Cardiac muscle cell (in vitro differentiated cells and primary cell): Measurements from ENCODE around the gene MAML3. TPM values are rescaled to one million over a fixed set of nuclear protein-coding genes. Genes with fewer than 3 reads are reported as not detected.

Source experiments
- DNase-seq, 2 donors: peaks; one replicate each; pipeline versions ENCODE4 v3.0.0 to v3.0.0-alpha.2; 2010 to 2017; ENCODE audit warnings: low read depth in 1 of 2, low spot score in 1 of 2
- H3K27ac ChIP-seq: fragments of 200-600 bp; sonication (generic); 2 replicates; pipeline ENCODE4 v1.5.1; 2016
- H3K27me3 ChIP-seq: fragments of 200-600 bp; sonication (generic); 2 replicates; pipeline ENCODE4 v1.6.0; 2016; ENCODE audit warnings: control low read depth
- H3K36me3 ChIP-seq: fragments of 200-600 bp; sonication (generic); 2 replicates; pipeline ENCODE4 v1.5.1; 2016; ENCODE audit warnings: control low read depth
- H3K4me1 ChIP-seq: fragments of 200-600 bp; sonication (generic); 2 replicates; pipeline ENCODE4 v1.8.1; 2017; ENCODE audit warnings: low read depth, mild to moderate bottlenecking, mixed run types
- H3K4me3 ChIP-seq: fragments of 200-600 bp; sonication (generic); 2 replicates; pipeline ENCODE4 v1.5.1; 2016; ENCODE audit warnings: mild to moderate bottlenecking
- H3K9me3 ChIP-seq: fragments of 200-600 bp; sonication (generic); 2 replicates; pipeline ENCODE4 v1.5.1; 2017; ENCODE audit warnings: low read depth, mild to moderate bottlenecking, control low read depth
- polyA plus RNA-seq: library from polyadenylated mRNA; unstranded; fragments of >200 nt; fragmentation: Nextera tagmentation; extraction: Ambion mirVana; gene quantifications from 2 replicates; pipeline ENCODE4 v1.2.1, GENCODE V29; 2016
- total RNA-seq: library from RNA; depleted of rRNA; stranded (reverse); fragments of >200 nt; gene quantifications from 2 replicates; pipeline ENCODE4 v1.2.3, GENCODE V29; 2016
- TF ChIP-seq, protein P1 (sequence below): IDR thresholded peaks from 2 replicates; pipeline ENCODE4 v1.5.1; 2012; ENCODE audit warnings: low read depth, mild to moderate bottlenecking, low read length

The MAML3 gene
- total and polyA plus RNA-seq, 2 experiments from 2014 or later = 7.8 to 22.8 TPM

DNA sequence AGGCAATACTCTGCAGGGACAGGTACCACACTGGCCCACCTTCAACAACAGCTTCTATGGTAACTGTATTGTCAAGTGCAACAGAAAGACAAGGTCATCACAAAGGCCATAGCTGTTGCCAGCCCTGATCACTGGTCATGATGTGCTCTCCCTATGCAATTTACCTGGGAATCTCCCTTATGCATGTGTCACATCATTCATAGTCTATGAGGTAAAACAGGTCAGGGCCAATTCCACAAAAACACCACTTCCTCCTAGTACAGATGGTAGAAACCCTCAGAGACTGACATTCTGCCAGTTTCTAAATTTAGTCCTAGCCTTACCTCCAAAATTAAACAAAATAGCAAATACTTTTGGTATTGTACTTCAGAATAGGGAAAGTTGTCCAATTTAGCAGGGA lies 355.5 kb downstream of the MAML3 start:
- TF ChIP-seq, protein P1, sequence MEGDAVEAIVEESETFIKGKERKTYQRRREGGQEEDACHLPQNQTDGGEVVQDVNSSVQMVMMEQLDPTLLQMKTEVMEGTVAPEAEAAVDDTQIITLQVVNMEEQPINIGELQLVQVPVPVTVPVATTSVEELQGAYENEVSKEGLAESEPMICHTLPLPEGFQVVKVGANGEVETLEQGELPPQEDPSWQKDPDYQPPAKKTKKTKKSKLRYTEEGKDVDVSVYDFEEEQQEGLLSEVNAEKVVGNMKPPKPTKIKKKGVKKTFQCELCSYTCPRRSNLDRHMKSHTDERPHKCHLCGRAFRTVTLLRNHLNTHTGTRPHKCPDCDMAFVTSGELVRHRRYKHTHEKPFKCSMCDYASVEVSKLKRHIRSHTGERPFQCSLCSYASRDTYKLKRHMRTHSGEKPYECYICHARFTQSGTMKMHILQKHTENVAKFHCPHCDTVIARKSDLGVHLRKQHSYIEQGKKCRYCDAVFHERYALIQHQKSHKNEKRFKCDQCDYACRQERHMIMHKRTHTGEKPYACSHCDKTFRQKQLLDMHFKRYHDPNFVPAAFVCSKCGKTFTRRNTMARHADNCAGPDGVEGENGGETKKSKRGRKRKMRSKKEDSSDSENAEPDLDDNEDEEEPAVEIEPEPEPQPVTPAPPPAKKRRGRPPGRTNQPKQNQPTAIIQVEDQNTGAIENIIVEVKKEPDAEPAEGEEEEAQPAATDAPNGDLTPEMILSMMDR = no peak
- DNase-seq = no peak
- Histone ChIP-seq H3K9me3 (no peaks in the 10 kb centered on the region), H3K27ac (no peak overlapping the region), H3K4me1 (peaks cover 52% of the 10 kb centered on the region), H3K4me3 (no peak overlapping the region), H3K27me3 (no peaks in the 10 kb centered on the region), H3K36me3 (no peaks in the 10 kb centered on the region)

DNA sequence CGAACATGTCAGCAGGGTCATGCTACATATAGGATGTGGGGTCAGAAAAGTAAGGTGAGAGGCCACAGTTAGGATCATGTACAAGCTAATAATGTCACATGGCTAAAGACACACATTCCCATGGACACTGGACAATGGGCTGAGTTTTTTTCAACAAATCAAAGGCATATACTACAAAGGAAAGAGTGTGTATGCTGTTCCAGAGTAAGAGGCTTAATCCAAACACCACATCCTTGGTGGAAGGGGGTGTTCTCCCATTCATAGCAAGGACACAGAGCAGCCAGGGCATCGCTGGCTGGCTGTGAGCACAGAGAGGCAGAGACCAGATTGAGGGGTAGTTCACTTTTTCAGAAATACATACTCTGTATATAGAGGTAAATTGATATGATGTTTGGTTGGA lies 356.7 kb downstream of the MAML3 start:
- H3K27me3 ChIP-seq = no peaks in the 10 kb centered on the region
- no peak overlapping the region for H3K4me3 ChIP-seq
- DNase-seq = no peak
- TF ChIP-seq, protein P1 = no peak
- no peaks in the 10 kb centered on the region for H3K36me3 ChIP-seq
- H3K9me3 ChIP-seq = no peaks in the 10 kb centered on the region
- no peak overlapping the region for H3K27ac ChIP-seq
- H3K4me1 ChIP-seq = peaks cover 40% of the 10 kb centered on the region

DNA sequence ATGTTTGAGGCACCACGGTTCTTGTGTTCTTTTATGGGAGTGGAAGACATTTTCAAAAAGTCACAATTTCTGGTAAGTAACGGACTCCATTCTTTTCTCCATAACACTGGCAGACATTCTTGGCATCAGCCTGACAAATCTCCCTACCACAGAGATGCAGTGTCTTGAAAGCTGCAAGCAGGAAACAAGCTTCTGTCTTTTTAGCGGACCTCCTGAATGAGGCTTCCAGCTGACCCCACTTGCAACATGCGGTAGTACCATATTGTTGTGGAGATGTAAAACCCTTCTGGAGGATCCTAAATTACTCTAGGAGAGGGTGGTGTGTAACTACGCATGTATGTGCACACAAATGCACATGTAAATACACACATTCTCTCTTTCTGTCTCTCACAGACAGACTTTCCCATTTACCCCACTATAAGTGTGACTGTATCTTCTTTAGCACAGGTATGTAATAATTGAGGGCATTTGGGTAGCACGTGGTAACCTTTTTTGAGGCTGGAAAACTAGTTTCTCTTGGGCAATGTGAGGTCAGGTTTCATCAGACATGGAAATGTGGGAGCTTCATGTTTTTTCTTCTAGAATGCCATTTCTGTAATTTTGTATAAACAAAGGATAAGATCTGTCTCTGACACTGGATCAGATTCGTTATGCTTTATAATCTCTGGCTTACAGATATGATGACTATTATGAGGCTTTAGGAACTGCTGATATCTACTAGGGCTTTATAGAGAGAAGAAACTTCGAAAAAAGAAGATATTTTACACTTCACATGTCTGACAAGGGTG lies 358.3 kb downstream of the MAML3 start:
- Histone ChIP-seq H3K27ac (no peak overlapping the region), H3K36me3 (no peaks in the 10 kb centered on the region), H3K4me3 (no peak overlapping the region), H3K4me1 (peaks cover 25% of the 10 kb centered on the region), H3K9me3 (no peaks in the 10 kb centered on the region), H3K27me3 (no peaks in the 10 kb centered on the region)
- TF ChIP-seq, protein P1 = no peak
- DNase-seq = no peak

DNA sequence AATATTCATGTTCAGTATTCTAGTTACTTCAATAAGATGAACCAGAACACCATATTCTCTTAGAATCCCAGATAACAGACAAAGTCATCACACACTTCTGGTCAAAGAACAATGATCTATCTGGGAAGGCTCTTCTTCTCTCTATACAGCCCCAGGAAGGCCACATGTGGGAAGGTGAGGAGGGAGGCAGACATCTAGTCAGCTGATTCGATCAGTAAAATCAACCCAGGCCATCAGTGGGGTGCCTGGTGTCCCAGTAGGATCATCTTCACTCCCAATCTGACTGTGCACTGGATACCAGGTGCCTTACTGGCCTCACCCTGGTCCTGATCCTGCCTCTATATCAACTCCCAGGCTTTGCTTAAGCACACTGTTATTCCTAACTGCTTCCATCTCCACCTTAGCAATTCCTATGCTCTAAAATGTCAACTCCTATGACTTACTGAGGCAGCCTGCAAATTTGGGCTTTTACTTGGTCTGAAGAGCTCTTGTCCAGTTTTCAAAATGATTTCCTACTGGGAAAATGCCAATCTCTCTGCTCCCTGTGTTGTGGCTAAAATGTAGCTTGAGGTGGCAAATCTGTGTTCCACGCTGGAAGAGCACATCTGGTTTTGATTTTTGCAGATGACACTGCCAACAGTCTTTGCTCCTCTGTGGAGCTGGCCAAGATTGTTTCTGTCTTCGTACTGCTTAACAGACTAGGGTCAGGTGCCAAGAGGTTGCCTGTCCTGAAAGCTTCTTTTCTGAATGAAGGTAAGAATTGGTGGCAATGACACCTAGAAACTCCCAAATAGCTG lies 359.6 kb downstream of the MAML3 start:
- Histone ChIP-seq H3K36me3 (no peaks in the 10 kb centered on the region), H3K4me3 (no peak overlapping the region), H3K4me1 (peaks cover 12% of the 10 kb centered on the region), H3K27me3 (no peaks in the 10 kb centered on the region), H3K27ac (no peak overlapping the region), H3K9me3 (no peaks in the 10 kb centered on the region)
- DNase-seq = peak in 1 of 2 donors; percentile 38
- TF ChIP-seq, protein P1 = no peak

DNA sequence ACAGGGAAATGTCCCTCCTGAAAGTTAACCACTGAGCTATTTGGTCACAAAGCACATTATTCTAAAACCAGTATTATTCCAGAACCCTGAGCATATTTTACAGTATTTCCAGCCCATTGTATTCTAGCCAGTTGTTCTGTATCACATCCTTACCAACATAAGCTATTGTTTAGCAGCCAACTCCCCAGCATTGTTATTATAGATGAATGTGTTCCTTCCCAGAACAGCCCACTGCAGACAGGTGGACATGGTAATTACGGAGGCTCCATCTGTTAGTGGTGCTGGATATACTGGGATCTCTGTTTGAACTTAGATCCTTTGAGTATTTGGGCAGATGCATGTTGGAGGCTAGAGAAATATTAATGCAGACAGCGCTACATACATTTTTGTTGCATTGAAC lies 362.3 kb downstream of the MAML3 start:
- Histone ChIP-seq H3K27me3 (no peaks in the 10 kb centered on the region), H3K36me3 (no peaks in the 10 kb centered on the region), H3K27ac (no peak overlapping the region), H3K4me3 (no peak overlapping the region), H3K9me3 (no peaks in the 10 kb centered on the region), H3K4me1 (peaks cover 9% of the 10 kb centered on the region)
- TF ChIP-seq, protein P1 = no peak
- no peak for DNase-seq
